ENCODE results near the gene MYO7B.

GRCh38 chr2:127572841-127573240, 37.4 kb downstream of the MYO7B start:
- TF ChIP-seq CTCF (IDR thresholded peaks at IDR 0.05; ENCODE audit: borderline replicate concordance, extremely low read depth, low read length, poor library complexity, severe bottlenecking) (no peak), EZH2 (IDR thresholded peaks at IDR 0.05; ENCODE audit: borderline replicate concordance, low read depth, low read length, severe bottlenecking) (no peak)
